ENCODE data around the gene PTCHD1.

Gene PTCHD1

GRCh38 chrX:23364416-23364815 lies 29.8 kb downstream of the PTCHD1 start:
- no peak for DNase-seq

- DNase-seq: peak; percentile 14
These were observed 30.9 kb downstream of the PTCHD1 start for GRCh38 chrX:23365541-23365940.

GRCh38 chrX:23366914-23367313 lies 32.3 kb downstream of the PTCHD1 start:
- no peak for DNase-seq

- no peak for DNase-seq
These were observed 34.4 kb downstream of the PTCHD1 start for GRCh38 chrX:23369027-23369426.

GRCh38 chrX:23372220-23372902 lies 37.7 kb downstream of the PTCHD1 start:
- DNase-seq: no peak

- no peak for DNase-seq
These were observed 38.6 kb downstream of the PTCHD1 start for GRCh38 chrX:23373129-23373804.

- no peak for DNase-seq
These were observed 39.6 kb downstream of the PTCHD1 start for GRCh38 chrX:23374291-23374690.

GRCh38 chrX:23376581-23376980 lies 41.9 kb downstream of the PTCHD1 start:
- DNase-seq: no peak

GRCh38 chrX:23380581-23380980 lies 45.9 kb downstream of the PTCHD1 start:
- DNase-seq: no peak

- no peak for DNase-seq
These were observed 46.7 kb downstream of the PTCHD1 start for GRCh38 chrX:23381099-23382087.

- no peak for DNase-seq
These were observed 47.9 kb downstream of the PTCHD1 start for GRCh38 chrX:23382572-23382971.

GRCh38 chrX:23383411-23383810 lies 48.8 kb downstream of the PTCHD1 start:
- DNase-seq: no peak

- DNase-seq: no peak
These were observed 50.6 kb downstream of the PTCHD1 start for GRCh38 chrX:23385242-23385641.

GRCh38 chrX:23386260-23386659 lies 51.6 kb downstream of the PTCHD1 start:
- no peak for DNase-seq

GRCh38 chrX:23386726-23387125 lies 52.1 kb downstream of the PTCHD1 start:
- DNase-seq: no peak

- no peak for DNase-seq
These were observed 53.0 kb downstream of the PTCHD1 start for GRCh38 chrX:23387550-23388184.

- no peak for DNase-seq
These were observed 54.6 kb downstream of the PTCHD1 start for GRCh38 chrX:23389196-23389792.

- no peak for DNase-seq
These were observed 56.3 kb downstream of the PTCHD1 start for GRCh38 chrX:23390979-23391378.

- no peak for DNase-seq
These were observed 57.5 kb downstream of the PTCHD1 start for GRCh38 chrX:23392195-23392594.

- no peak for DNase-seq
These were observed 59.8 kb downstream of the PTCHD1 start for GRCh38 chrX:23394421-23394820.

- DNase-seq: no peak
These were observed 61.6 kb downstream of the PTCHD1 start for GRCh38 chrX:23396263-23396662.

GRCh38 chrX:23398570-23398969 lies 63.9 kb downstream of the PTCHD1 start:
- no peak for DNase-seq

GRCh38 chrX:23403849-23404248 lies 69.2 kb downstream of the PTCHD1 start:
- no peak for DNase-seq

All from NCI-H1105 (cell line).